Glomerular visceral epithelial cell (primary cell): ENCODE data around the gene FHOD3.
A peak's percentile ranks its signal among the peaks of the same experiment; 100 is the strongest.
"Not testable (repeated sequence)": the region's sequence is repeated elsewhere in the genome, so short reads cannot be mapped to it uniquely, and the experiment has no call there.

Experiments used
- DNase-seq: peaks from one replicate; pipeline ENCODE4 v3.0.0-alpha.2; 2016; ENCODE audit errors: extremely low spot score

FHOD3 gene

GRCh38 chr18:36448384-36449290, 151.1 kb downstream of the FHOD3 start:
- no peak for DNase-seq

- no peak for DNase-seq
These were observed 151.9 kb downstream of the FHOD3 start for GRCh38 chr18:36449451-36449850.

DNA sequence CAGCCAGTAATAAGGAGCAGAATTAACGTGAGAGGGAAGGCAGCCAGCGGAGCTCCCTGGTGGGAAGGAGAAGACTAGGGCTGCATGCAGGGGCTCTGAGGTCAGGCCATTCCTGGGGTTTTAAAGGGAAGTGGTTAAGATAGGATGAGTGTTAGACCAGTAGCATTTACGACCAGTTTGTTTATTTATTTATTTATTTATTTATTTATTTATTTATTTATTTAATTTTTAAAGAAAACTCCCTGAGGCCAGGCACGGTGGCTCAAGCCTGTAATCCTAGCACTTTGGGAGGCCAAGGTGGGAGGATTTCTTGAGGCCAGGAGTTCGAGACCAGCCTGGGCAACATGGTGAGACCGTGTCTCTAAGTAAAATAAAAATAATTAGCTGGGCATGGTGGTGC, 152.8 kb downstream of the FHOD3 start:
- DNase-seq, result no peak

DNA sequence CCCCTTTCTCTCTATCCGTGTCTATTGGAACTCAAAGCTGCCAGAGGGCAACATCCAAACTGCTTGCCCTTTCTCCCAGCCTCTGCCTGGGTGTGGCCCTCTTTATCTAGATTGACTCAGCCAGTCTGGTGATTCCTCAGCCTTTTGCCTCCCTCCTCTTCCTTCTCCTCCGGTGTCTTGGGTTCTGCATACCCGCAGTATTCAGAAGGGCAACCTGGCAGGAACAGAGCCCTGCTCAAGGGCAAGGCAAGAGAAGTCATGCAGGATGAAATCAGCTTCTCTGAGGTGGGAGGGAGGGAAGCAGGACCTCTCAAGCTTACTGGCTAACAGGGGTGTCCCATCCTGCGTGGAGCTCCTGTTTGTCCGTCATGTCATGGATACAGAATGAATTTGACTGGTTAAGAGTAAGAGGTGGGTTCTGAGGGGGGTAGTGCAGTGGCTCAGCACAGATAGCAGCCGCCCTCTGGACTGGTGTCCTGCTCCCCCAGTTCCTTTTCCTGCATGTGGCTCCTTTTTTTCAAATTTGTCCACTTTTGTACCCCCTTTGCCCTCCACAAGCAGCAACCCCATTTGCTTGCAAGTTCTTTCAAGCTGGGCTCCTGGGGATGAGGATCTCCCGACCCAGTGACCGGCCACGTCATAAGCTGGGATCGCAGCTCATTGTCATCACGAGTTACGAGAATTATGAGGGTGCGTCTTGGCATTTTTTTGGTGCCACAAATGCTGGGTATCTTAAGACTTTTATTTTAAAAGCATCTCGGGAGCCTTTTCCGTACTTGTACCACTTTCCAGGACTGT, 154.1 kb downstream of the FHOD3 start:
- no peak for DNase-seq

- DNase-seq, result no peak
These were observed 156.7 kb downstream of the FHOD3 start for GRCh38 chr18:36454245-36454644.

DNA sequence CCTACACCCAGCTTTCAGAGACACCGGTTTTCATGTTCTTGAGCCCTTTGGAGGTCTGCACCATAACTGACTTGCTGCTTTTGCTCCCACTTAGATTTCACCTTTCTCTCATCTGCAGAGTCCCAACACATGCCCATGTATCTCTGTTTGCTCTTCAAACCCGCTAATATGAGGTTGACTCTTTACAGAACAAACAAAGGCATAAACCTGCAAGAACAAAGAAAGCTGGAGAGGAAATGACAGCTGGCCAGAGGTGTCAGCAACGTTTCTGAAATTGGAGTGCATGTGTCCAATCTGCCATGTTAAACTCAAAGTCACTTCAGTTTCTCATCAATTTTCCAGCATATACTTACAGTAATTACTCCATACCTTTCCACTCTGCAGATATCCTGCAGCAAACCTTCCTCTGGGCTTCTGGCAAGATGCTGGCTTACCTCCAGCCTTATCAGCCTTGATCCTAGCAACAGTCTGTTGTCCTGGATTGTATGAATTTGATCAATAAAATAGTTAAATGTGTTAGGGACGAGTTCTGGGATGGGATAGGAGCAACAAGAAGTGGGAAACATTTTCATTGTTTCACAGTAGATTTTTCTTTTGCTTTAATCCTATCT, 157.4 kb downstream of the FHOD3 start:
- no peak for DNase-seq

- no peak for DNase-seq
These were observed 158.4 kb downstream of the FHOD3 start for GRCh38 chr18:36455931-36456330.

DNA sequence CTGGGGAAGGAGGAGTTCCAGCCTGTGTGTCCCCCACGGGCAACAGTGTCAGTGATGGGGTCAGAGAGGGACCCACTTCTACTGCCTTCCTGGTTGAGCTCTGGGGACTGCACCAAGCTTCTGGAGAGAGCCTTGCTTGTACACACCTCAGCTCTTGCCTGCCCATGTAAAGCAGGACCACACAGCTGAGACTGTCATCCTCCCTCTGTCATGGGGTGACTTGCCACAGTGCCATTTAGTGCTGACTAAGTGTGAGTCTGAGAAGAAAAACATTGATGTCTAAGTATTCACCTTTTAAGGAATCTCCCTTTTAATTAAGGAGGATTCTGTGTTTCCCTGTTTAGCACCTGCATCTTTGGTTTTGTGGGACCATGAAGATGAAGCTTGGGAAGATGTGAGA, 159.1 kb downstream of the FHOD3 start:
- no peak for DNase-seq

- DNase-seq, result no peak
These were observed 160.2 kb downstream of the FHOD3 start for GRCh38 chr18:36457683-36458082.

DNA sequence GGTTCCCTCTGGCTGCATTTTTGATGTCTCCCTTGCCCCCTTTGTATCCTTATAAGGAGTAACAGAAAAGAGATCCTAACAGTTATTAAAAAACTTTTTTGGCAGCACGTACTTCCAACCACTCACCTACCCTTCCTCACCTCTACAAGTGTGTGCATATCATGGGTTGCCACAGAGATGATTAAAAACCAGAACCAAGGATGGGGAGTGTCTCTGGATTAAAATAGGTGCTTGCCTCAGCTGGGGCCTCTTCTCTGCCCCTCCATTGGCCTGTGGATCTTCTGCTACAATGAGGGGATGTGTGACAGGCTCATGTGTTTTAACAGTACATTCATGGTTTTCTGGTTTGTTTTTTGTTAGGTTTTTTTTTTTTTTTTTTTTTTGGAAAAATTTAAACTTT, 160.8 kb downstream of the FHOD3 start:
- DNase-seq, result no peak

DNA sequence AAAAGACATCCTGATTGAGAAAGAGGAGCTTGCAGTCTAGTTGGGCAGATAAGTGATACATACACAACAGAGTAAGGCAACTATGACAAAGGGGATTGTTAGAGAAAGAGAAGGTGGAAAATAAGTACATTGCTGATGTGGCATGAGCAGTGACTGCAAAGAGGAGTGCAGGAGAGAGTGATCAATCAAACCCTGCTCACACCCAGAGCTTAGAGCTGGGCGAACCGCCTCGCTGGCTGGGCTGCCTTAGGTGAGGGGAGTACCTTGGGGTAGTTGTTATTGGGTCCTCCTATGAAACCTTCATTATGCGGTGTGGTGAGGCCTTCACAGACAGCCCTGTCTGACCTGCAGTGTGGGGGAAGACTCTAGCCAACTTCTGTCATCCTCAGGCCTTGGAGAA, 161.7 kb downstream of the FHOD3 start:
- no peak for DNase-seq

DNA sequence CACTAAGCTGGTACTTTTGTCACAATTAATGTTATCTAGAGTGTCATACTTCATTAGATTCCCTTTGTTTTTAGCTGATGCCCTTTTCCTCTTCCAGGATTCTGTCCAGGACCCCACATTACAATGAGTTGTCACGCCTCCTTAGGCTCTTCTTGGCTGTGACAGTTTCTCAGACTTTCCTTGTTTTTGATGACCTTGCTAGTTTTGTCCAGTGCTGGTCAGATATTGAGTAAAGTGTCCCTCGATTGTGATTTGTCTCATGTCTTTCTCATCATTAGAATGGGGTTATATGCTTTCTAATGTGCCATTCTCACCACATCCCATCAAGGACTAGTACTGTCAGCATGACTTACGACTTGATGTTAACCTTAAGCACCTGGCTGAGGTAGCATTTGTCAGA, 162.3 kb downstream of the FHOD3 start:
- DNase-seq, result no peak

DNA sequence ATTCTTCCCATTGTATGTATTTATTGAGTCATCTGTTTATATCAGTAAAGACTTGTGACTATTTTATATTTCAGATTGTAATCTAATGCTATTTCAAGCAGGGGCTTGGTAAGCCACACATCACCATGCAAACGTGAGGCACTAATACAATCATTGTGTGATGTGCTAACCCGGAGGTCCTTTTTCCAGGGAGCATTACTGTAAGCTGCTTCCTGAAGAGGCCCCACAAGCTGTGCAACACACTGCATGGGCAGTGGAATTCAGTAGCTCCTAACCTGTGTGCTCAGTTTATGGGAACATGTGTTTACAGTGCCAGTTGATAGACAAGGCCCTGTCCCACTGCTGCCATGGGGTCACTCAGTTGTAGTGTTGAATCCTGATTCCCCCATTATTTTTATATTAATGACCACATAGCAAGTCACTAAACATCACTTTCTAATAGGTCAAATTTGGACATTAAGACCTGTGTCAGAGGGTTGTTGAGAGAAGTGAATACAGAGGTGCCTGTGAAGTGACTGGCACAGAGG, 162.9 kb downstream of the FHOD3 start:
- DNase-seq, result no peak

DNA sequence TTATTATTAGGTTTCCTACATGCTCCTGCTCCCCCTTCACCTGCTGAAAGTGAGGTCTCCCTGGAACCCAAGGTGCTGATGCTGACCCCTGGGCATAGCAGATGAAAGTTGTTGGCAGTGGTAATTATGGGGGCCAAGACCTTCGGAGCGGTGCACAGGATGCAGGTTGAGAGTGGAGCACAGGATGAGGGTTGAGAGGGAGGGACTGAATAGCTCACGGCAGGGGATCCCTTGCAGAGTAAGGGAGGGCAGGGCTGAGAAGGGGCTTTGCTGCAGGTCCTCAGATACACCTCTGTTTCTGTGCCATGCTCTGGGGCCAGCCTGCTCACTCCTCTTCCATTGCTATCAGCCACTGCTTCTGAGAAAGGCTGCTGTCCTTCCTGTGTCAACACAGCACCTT, 163.3 kb downstream of the FHOD3 start:
- DNase-seq, result no peak

- peak; percentile 18 for DNase-seq
These were observed 164.1 kb downstream of the FHOD3 start for GRCh38 chr18:36461551-36461987.

DNA sequence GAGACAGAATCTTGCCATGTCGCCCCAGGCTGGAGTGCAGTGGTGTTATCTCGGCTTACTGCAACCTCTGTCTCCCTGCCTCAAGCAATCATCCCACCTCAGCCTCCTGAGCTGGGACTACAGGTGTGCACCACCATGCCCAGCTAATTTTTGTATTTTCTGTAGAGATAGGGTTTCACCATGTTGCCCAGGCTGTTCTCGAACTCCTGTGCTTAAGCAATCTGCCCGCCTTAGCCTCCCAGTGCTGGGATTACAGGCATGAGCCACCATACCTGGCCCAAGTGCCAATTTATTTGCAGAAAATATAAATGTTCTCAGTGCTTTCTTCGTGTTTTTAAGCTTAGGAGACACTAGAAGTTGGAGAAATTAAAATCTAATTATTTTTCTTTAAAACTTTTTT, 166.0 kb downstream of the FHOD3 start:
- DNase-seq, result not testable (repeated sequence)

DNA sequence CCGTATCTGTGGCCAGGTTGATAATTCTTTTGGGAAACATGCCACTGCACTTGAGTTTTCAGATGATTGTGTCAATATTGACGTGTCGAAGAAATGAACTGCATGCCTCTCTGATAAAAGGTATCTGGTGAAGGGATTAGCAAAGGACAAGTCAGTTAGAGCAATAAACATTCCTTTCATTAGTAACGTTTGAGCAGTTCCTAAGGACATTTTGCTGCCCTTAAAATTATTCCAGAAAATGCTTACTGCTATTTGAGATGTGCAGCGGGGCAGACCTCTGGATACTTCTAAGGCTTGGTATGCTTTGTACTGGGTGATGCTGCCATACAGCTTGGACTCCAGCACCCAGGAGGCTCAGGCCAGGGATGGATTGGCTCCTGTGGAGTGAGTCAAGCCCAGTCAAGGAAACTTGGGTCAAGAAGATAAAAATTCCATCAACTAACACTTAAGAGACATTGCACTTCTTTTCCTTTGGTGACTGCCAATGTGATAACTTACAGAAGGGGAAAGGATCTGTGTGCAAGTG, 166.7 kb downstream of the FHOD3 start:
- DNase-seq, result no peak

DNA sequence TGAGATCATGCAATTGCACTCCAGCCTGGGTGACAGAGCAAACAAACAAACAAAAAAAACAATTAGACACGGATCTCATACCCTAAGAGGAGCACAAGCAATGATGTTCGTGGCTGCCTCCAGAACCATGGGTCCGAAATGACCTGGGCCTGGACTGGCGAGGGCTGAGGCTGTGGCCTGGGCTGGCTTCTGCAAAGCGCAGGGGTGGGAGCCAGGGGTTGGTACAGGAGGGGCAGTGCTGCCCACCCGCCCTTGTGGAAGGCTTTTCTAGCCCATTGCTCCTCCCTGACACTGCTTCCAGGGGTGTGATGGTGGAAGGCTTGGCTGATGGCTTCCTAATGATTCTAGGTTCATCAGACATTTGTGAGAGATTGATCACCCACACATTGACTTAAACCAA, 167.8 kb downstream of the FHOD3 start:
- DNase-seq, result no peak

- DNase-seq, result no peak
These were observed 168.5 kb downstream of the FHOD3 start for GRCh38 chr18:36465970-36466369.

GRCh38 chr18:36467614-36468013, 170.1 kb downstream of the FHOD3 start:
- DNase-seq, result no peak

DNA sequence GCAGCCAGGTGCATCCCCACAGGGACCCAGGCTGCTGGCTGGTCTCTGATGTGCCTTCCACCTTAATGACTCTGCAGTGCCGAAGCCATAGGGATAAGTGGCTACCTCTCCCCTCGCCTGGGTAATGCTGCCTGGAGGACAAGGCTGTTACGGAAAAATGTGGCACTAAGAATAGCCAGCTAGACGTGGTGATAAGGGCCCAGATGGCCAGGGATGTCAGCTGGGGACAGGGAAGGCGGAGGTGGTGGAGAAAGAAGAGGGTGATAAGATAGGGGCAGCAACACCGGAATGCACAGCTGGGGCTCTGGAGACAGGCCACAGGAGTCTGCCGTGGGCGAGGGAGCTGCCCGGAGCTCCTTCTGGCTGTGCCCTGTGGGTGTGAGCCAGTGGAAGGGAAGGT, 170.6 kb downstream of the FHOD3 start:
- no peak for DNase-seq

- DNase-seq, result no peak
These were observed 171.9 kb downstream of the FHOD3 start for GRCh38 chr18:36469461-36469860.
